ENCODE results near the gene FHOD3. TPM values are rescaled to one million over a fixed set of nuclear protein-coding genes. Genes with fewer than 3 reads are reported as not detected.

The FHOD3 gene
- total and polyA plus RNA-seq, 9 of the 15 experiments (the other 6 are each of a cell fraction or from before 2014, with no cell fraction given) = 0.11 TPM; not detected in 8

DNA sequence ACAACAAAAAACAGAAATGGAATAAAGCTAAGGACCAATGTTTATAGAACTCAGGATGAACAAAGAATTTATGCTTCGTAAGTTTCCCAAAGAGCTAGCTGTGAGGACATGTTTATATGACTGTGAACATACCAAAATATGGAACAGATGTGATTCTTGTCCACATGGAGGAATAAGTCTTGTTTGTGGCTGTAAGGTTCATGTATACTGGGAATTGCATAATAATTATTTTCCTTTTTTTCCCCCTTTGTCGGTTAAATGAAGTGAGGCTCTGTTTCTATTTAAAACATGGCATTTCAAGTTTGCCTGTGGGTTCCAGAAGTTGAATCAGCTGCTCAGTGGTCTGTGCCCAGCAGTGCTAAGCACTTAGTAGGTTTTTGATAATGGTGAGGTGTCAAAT lies 108.1 kb downstream of the FHOD3 start:
- H3K79me2 ChIP-seq (ENCODE audit: control insufficient read depth, insufficient read depth, low read length) = no peaks in the 10 kb centered on the region
- DNase-seq (ENCODE audit: extremely low read depth in 1 of 4, low spot score in 3 of 4) (no peak), FAIRE-seq (no peak), ATAC-seq (no peak)
- H3K4me3 ChIP-seq = no peak overlapping the region
- no peaks in the 10 kb centered on the region for H3K9me1 ChIP-seq (ENCODE audit: control insufficient read depth, insufficient read depth, low read length)
- TF ChIP-seq BDP1 (IDR thresholded peaks at IDR 0.05; ENCODE audit: insufficient read depth, insufficient read length) (no peak), CHD4 (IDR thresholded peaks at IDR 0.05; ENCODE audit: insufficient read depth, insufficient replicate concordance, low read depth, low read length, poor library complexity, severe bottlenecking) (no peak), TAF15 (IDR thresholded peaks at IDR 0.05; ENCODE audit: low read depth, low read length) (no peak)
- H3K36me3 ChIP-seq (ENCODE audit: control insufficient read depth, insufficient read depth, low read length) = no peaks in the 10 kb centered on the region
- intact Hi-C loops (cut with micrococcal nuclease) = no loop called here
- peaks cover 0 to 11% of the 10 kb centered on the region in 2 experiments; a peak in 1 of 5 replicates for H3K27me3 ChIP-seq (ENCODE audit: control insufficient read depth in 2 of 2, insufficient read depth in 2 of 2, low read length in 2 of 2)
- ChIA-PET POLR2A (interaction anchor here (0.7 kb wide), 1 partner anchor 1269 kb away, joined by 3 read pairs; no protein-coding TSS in a partner anchor), CTCF (ENCODE audit: low intra/inter-chr PET ratio) (no interaction called here)
- H3K4me2 ChIP-seq (ENCODE audit: insufficient read depth, low read length) = no peak overlapping the region
- H3K27ac ChIP-seq (ENCODE audit: extremely low read depth, low read depth, low read length) = no peak overlapping the region
- no peaks in the 10 kb centered on the region for H3K9me3 ChIP-seq (replicated peaks; ENCODE audit: control insufficient read depth, insufficient read depth, low read depth, low read length)
- H3K9ac ChIP-seq (ENCODE audit: insufficient read depth in 1 of 2, low read depth in 2 of 2, low read length in 2 of 2) = no peak overlapping the region
- no peaks in the 10 kb centered on the region for H3K4me1 ChIP-seq (replicated peaks in 1 of 2; ENCODE audit: control insufficient read depth in 2 of 2, insufficient read depth in 2 of 2, low read length in 2 of 2)
- in situ Hi-C loops (cut with MboI) = no loop called here
- no TSS peak for BruUV-seq (replicated peaks)
- no peak overlapping the region for H2AFZ ChIP-seq (ENCODE audit: low read depth, low read length)
- no peaks in the 10 kb centered on the region; the same call in 1 of the 2 replicates for H4K20me1 ChIP-seq (replicated peaks; ENCODE audit: control insufficient read depth, insufficient read depth, low read length)
- 0% methylated on average over 2 of the region's 2 CpGs for WGBS (ENCODE audit: insufficient coverage, low coverage, missing lambda C conversion rate)

GRCh38 chr18:36406805-36407204 lies 109.3 kb downstream of the FHOD3 start:
- in situ Hi-C loops (cut with MboI) = no loop called here
- no TSS peak for BruUV-seq (replicated peaks)
- no peak for FAIRE-seq

More at GRCh38 chr18:36406805-36407204, 109.3 kb downstream of the FHOD3 start:
- ChIA-PET POLR2A (no interaction called here), CTCF (ENCODE audit: low intra/inter-chr PET ratio) (no interaction called here)
- no peak for DNase-seq (ENCODE audit: extremely low read depth in 1 of 4, low spot score in 3 of 4)
- H3K9ac ChIP-seq (ENCODE audit: insufficient read depth in 1 of 2, low read depth in 2 of 2, low read length in 2 of 2) = no peak overlapping the region
- 3% methylated on average over 5 of the region's 5 CpGs for WGBS (ENCODE audit: insufficient coverage, low coverage, missing lambda C conversion rate)
- intact Hi-C loops (cut with micrococcal nuclease) = no loop called here
- H3K4me2 ChIP-seq (ENCODE audit: insufficient read depth, low read length) = no peak overlapping the region
- no peak overlapping the region for H2AFZ ChIP-seq (ENCODE audit: low read depth, low read length)
- H3K79me2 ChIP-seq (ENCODE audit: control insufficient read depth, insufficient read depth, low read length) = no peaks in the 10 kb centered on the region
- H3K9me1 ChIP-seq (ENCODE audit: control insufficient read depth, insufficient read depth, low read length) = no peaks in the 10 kb centered on the region
- H3K4me3 ChIP-seq = no peak overlapping the region
- no peaks in the 10 kb centered on the region for H3K36me3 ChIP-seq (ENCODE audit: control insufficient read depth, insufficient read depth, low read length)
- H3K9me3 ChIP-seq (replicated peaks; ENCODE audit: control insufficient read depth, insufficient read depth, low read depth, low read length) = no peaks in the 10 kb centered on the region
- no peaks in the 10 kb centered on the region for H3K4me1 ChIP-seq (replicated peaks in 1 of 2; ENCODE audit: control insufficient read depth in 2 of 2, insufficient read depth in 2 of 2, low read length in 2 of 2)
- TF ChIP-seq JUND (IDR thresholded peaks at IDR 0.05; ENCODE audit: borderline replicate concordance, low read depth, low read length) (no peak), JUND (tag; IDR thresholded peaks at IDR 0.05; ENCODE audit: borderline replicate concordance, low read depth, low read length) (no peak), PHF8 (IDR thresholded peaks at IDR 0.05; ENCODE audit: borderline replicate concordance, low read length) (no peak)
- no peak for ATAC-seq
- no peak overlapping the region for H3K27ac ChIP-seq (ENCODE audit: extremely low read depth, low read depth, low read length)
- no peaks in the 10 kb centered on the region; the same call in 1 of the 2 replicates for H4K20me1 ChIP-seq (replicated peaks; ENCODE audit: control insufficient read depth, insufficient read depth, low read length)
- peaks cover 0 to 11% of the 10 kb centered on the region in 2 experiments; a peak in 1 of 5 replicates for H3K27me3 ChIP-seq (ENCODE audit: control insufficient read depth in 2 of 2, insufficient read depth in 2 of 2, low read length in 2 of 2)

Data from K562 (cell line).